DND-41 (cell line): ENCODE measurements around the gene ZNF654.

Experiments
- ATAC-seq: fragments of 200-7000 bp; cut with Tn5 transposase; 3 replicates; pipeline ENCODE4 v1.9.1; 2021; ENCODE audit warnings: low read depth; ENCODE audit not compliant: insufficient read depth
- DNase-seq: peaks from one replicate; pipeline ENCODE4 v3.0.0-alpha.2; 2020
- H2AFZ ChIP-seq: 2 replicates; pipeline ENCODE4 v1.6.0; 2012; ENCODE audit warnings: low read depth, low read length
- H3K27ac ChIP-seq: 2 replicates; pipeline ENCODE4 v1.5.1; 2012; ENCODE audit warnings: low read length, inconsistent platforms
- H3K27me3 ChIP-seq: fragments of 200-600 bp; sonication (generic); 2 replicates; pipeline ENCODE4 v1.6.0; 2012; ENCODE audit warnings: low read length, mild to moderate bottlenecking, inconsistent platforms; ENCODE audit not compliant: insufficient read depth, poor library complexity
- H3K36me3 ChIP-seq: 2 replicates; pipeline ENCODE4 v1.5.1; 2012; ENCODE audit warnings: low read length, inconsistent platforms; ENCODE audit not compliant: insufficient read depth
- H3K4me1 ChIP-seq: 2 replicates; pipeline ENCODE4 v1.5.1; 2012; ENCODE audit warnings: mild to moderate bottlenecking, low read length; ENCODE audit not compliant: insufficient read depth
- H3K4me2 ChIP-seq: 2 replicates; pipeline ENCODE4 v1.6.0; 2012; ENCODE audit warnings: mild to moderate bottlenecking, moderate library complexity, low read length, inconsistent platforms; ENCODE audit not compliant: insufficient read depth
- H3K4me3 ChIP-seq, 2 experiments: fragments of 200-600 bp in 1 of 2; shearing (Covaris generic) in 1 of 2; 2 replicates each; pipeline ENCODE4 v1.5.1; 2012 to 2016; ENCODE audit warnings: inconsistent platforms in 2 of 2, low read length in 2 of 2, mild to moderate bottlenecking in 2 of 2, low read depth in 1 of 2, moderate library complexity in 1 of 2
- H3K79me2 ChIP-seq: 2 replicates; pipeline ENCODE4 v1.6.0; 2012; ENCODE audit warnings: low read length, inconsistent platforms; ENCODE audit not compliant: insufficient read depth
- H3K9ac ChIP-seq: 2 replicates; pipeline ENCODE4 v1.6.0; 2012; ENCODE audit warnings: low read depth, mild to moderate bottlenecking, inconsistent platforms, low read length, moderate library complexity
- H3K9me3 ChIP-seq: 2 replicates; pipeline ENCODE4 v1.5.1; 2012; ENCODE audit warnings: low read length, moderate library complexity, mild to moderate bottlenecking, inconsistent platforms; ENCODE audit not compliant: insufficient read depth, severe bottlenecking
- H4K20me1 ChIP-seq: 2 replicates; pipeline ENCODE4 v1.6.0; 2012; ENCODE audit warnings: low read length; ENCODE audit not compliant: insufficient read depth
- CTCF ChIP-seq: IDR thresholded peaks from 2 replicates; pipeline ENCODE4 v1.5.1; 2012; ENCODE audit warnings: borderline replicate concordance, low read length, moderate library complexity, mild to moderate bottlenecking; ENCODE audit not compliant: poor library complexity, severe bottlenecking; ENCODE audit errors: extremely low read depth
- EZH2 ChIP-seq: IDR thresholded peaks from 3 replicates; pipeline ENCODE4 v1.6.1; 2012; ENCODE audit warnings: borderline replicate concordance, low read depth, mild to moderate bottlenecking, moderate library complexity, low read length, inconsistent platforms; ENCODE audit not compliant: severe bottlenecking

Gene ZNF654

GRCh38 chr3:88123526-88123925 is 64.5 kb downstream of the ZNF654 start:
- no peak for TF ChIP-seq CTCF
- no peak for TF ChIP-seq EZH2
- peaks cover 29% of the 10 kb centered on the region; the same call in 1 of the 2 replicates for H3K36me3 ChIP-seq
- no peak overlapping the region for H3K4me2 ChIP-seq
- H2AFZ ChIP-seq, result no peak overlapping the region
- ATAC-seq (no peak), DNase-seq (no peak)
- no peak overlapping the region for H3K9ac ChIP-seq
- no peaks in the 10 kb centered on the region for H3K9me3 ChIP-seq
- no peaks in the 10 kb centered on the region for H4K20me1 ChIP-seq
- H3K4me1 ChIP-seq, result peaks cover under 1% of the 10 kb centered on the region; the same call in 1 of the 2 replicates
- H3K79me2 ChIP-seq, result peaks cover 44% of the 10 kb centered on the region
- H3K4me3 ChIP-seq, result no peak overlapping the region
- no peak overlapping the region for H3K27ac ChIP-seq
- H3K27me3 ChIP-seq, result no peaks in the 10 kb centered on the region

DNA sequence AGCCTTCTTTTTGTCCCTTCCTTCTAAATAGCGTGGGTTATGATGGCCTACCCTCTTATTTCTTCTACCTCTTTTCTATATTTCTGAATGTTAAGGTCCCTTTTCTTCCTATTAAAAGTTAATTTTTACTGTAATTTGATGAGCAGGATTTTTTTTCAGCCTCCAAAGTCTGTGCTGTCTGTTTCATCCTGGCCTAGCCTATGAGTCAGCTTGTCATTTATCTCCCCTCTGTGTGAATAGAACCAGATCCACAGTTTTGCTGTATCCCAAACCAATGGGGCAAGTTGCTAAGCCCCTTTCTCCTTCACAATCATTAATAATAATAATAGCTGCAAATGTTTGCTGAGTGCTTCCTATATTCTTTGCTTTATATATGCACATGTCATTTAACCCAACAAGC is 72.6 kb downstream of the ZNF654 start:
- TF ChIP-seq EZH2, result no peak
- TF ChIP-seq CTCF, result no peak
- peaks cover 78% of the 10 kb centered on the region for H3K36me3 ChIP-seq
- H4K20me1 ChIP-seq, result no peaks in the 10 kb centered on the region
- no peak overlapping the region for H2AFZ ChIP-seq
- peaks cover 19% of the 10 kb centered on the region for H3K79me2 ChIP-seq
- no peak overlapping the region for H3K27ac ChIP-seq
- no peak overlapping the region for H3K9ac ChIP-seq
- no peaks in the 10 kb centered on the region for H3K9me3 ChIP-seq
- no peak overlapping the region for H3K4me2 ChIP-seq
- H3K27me3 ChIP-seq, result no peaks in the 10 kb centered on the region
- ATAC-seq, result no peak
- no peak for DNase-seq
- no peaks in the 10 kb centered on the region for H3K4me1 ChIP-seq
- H3K4me3 ChIP-seq, result no peak overlapping the region

GRCh38 chr3:88132894-88133293 is 73.8 kb downstream of the ZNF654 start:
- DNase-seq, result no peak
- Histone ChIP-seq H3K36me3 (peaks cover 77% of the 10 kb centered on the region), H3K27me3 (no peaks in the 10 kb centered on the region), H3K9me3 (no peaks in the 10 kb centered on the region), H3K27ac (no peak overlapping the region), H2AFZ (no peak overlapping the region), H3K4me2 (no peak overlapping the region), H3K4me1 (no peaks in the 10 kb centered on the region), H4K20me1 (no peaks in the 10 kb centered on the region), H3K79me2 (peaks cover 10% of the 10 kb centered on the region), H3K9ac (no peak overlapping the region), H3K4me3 (no peak overlapping the region)
- TF ChIP-seq EZH2 (no peak), CTCF (no peak)
- ATAC-seq, result no peak

GRCh38 chr3:88133711-88134263 is 74.7 kb downstream of the ZNF654 start:
- Histone ChIP-seq H3K79me2 (peaks cover 10% of the 10 kb centered on the region), H3K36me3 (peaks cover 79% of the 10 kb centered on the region), H3K27me3 (no peaks in the 10 kb centered on the region), H3K27ac (no peak overlapping the region), H3K9ac (no peak overlapping the region), H4K20me1 (no peaks in the 10 kb centered on the region), H3K4me3 (no peak overlapping the region), H2AFZ (no peak overlapping the region), H3K4me1 (no peaks in the 10 kb centered on the region), H3K9me3 (no peaks in the 10 kb centered on the region), H3K4me2 (no peak overlapping the region)
- ATAC-seq (no peak), DNase-seq (no peak)
- no peak for TF ChIP-seq EZH2
- no peak for TF ChIP-seq CTCF
